ENCODE measurements around the gene KCTD1.

GRCh38 chr18:26553943-26554342 is 5.6 kb upstream of the KCTD1 start:
- TF ChIP-seq, protein P1, sequence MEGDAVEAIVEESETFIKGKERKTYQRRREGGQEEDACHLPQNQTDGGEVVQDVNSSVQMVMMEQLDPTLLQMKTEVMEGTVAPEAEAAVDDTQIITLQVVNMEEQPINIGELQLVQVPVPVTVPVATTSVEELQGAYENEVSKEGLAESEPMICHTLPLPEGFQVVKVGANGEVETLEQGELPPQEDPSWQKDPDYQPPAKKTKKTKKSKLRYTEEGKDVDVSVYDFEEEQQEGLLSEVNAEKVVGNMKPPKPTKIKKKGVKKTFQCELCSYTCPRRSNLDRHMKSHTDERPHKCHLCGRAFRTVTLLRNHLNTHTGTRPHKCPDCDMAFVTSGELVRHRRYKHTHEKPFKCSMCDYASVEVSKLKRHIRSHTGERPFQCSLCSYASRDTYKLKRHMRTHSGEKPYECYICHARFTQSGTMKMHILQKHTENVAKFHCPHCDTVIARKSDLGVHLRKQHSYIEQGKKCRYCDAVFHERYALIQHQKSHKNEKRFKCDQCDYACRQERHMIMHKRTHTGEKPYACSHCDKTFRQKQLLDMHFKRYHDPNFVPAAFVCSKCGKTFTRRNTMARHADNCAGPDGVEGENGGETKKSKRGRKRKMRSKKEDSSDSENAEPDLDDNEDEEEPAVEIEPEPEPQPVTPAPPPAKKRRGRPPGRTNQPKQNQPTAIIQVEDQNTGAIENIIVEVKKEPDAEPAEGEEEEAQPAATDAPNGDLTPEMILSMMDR (IDR thresholded peaks at IDR 0.05), result peak; percentile 38
- TF ChIP-seq EZH2 (IDR thresholded peaks at IDR 0.05; ENCODE audit: borderline replicate concordance, insufficient read depth, low read depth, low read length, poor library complexity, severe bottlenecking), result no peak

All from B cell (primary cell).